DOHH2 (cell line): ENCODE measurements around the gene ALOX12.

Experiments
- H3F3A ChIP-seq: fragments of 200-600 bp; sonication (generic), shearing (Covaris generic); 2 replicates; pipeline ENCODE4 v1.6.0; 2016; ENCODE audit warnings: antibody characterized with exemption, mild to moderate bottlenecking; ENCODE audit not compliant: control insufficient read depth, insufficient read depth
- H3K27ac ChIP-seq: fragments of 200-600 bp; sonication (generic); 2 replicates; pipeline ENCODE4 v1.5.1; 2014; ENCODE audit warnings: low read depth, mild to moderate bottlenecking, low read length, moderate library complexity
- H3K27me3 ChIP-seq: fragments of 200-600 bp; sonication (generic); 2 replicates; pipeline ENCODE4 v1.6.1; 2014; ENCODE audit warnings: mild to moderate bottlenecking, low read length, mixed read lengths; ENCODE audit not compliant: control insufficient read depth
- H3K36me3 ChIP-seq: fragments of 200-600 bp; sonication (generic); 2 replicates; pipeline ENCODE4 v1.6.1; 2014; ENCODE audit warnings: mild to moderate bottlenecking, low read length, moderate library complexity, mixed read lengths; ENCODE audit not compliant: control insufficient read depth
- H3K4me1 ChIP-seq: fragments of 200-600 bp; sonication (generic); 2 replicates; pipeline ENCODE4 v1.6.1; 2014; ENCODE audit warnings: mild to moderate bottlenecking, low read length, mixed read lengths; ENCODE audit not compliant: control insufficient read depth
- H3K4me2 ChIP-seq: fragments of 200-600 bp; sonication (generic); 2 replicates; pipeline ENCODE4 v1.6.0; 2014; ENCODE audit warnings: mild to moderate bottlenecking, low read length, moderate library complexity
- H3K4me3 ChIP-seq: fragments of 200-600 bp; sonication (generic); 2 replicates; pipeline ENCODE4 v1.5.1; 2014; ENCODE audit warnings: mild to moderate bottlenecking, low read length, mixed read lengths
- H3K79me2 ChIP-seq: fragments of 200-600 bp; sonication (generic); 2 replicates; pipeline ENCODE4 v1.6.1; 2014; ENCODE audit warnings: mild to moderate bottlenecking, low read length, mixed read lengths; ENCODE audit not compliant: control insufficient read depth
- H3K9me2 ChIP-seq: fragments of 200-600 bp; sonication (generic); replicated peaks from 2 replicates; pipeline ENCODE4 v1.6.1; 2014; ENCODE audit warnings: mild to moderate bottlenecking, low read length, mixed read lengths; ENCODE audit not compliant: control insufficient read depth
- H3K9me3 ChIP-seq: fragments of 200-600 bp; sonication (generic); 2 replicates; pipeline ENCODE4 v1.6.1; 2014; ENCODE audit warnings: antibody characterized with exemption, low read length, mixed read lengths; ENCODE audit not compliant: control insufficient read depth, insufficient read depth
- H4K20me1 ChIP-seq: fragments of 200-600 bp; sonication (generic); 2 replicates; pipeline ENCODE4 v1.6.0; 2014; ENCODE audit warnings: low read depth, mild to moderate bottlenecking, antibody characterized with exemption, low read length, moderate library complexity; ENCODE audit not compliant: control insufficient read depth, insufficient read depth
- EZH2phosphoT487 ChIP-seq: fragments of 200-600 bp; sonication (generic); IDR thresholded peaks from 2 replicates; pipeline ENCODE4 v1.6.1; 2017; ENCODE audit warnings: borderline replicate concordance, mild to moderate bottlenecking, antibody characterized with exemption, low read length, moderate library complexity, mixed read lengths
- TF ChIP-seq, protein P1 (sequence below): fragments of 200-600 bp; sonication (generic); IDR thresholded peaks from one replicate; pipeline ENCODE4 v1.5.1; 2014; ENCODE audit warnings: antibody characterized with exemption, mild to moderate bottlenecking, low read depth, low read length; ENCODE audit not compliant: poor library complexity, severe bottlenecking

The ALOX12 gene

GRCh38 chr17:7005716-7006115 lies 9.9 kb downstream of the ALOX12 start:
- Histone ChIP-seq H3K9me3 (no peaks in the 10 kb centered on the region), H3K4me2 (no peak overlapping the region), H3F3A (peaks cover 4% of the 10 kb centered on the region), H3K4me1 (peaks cover 8% of the 10 kb centered on the region), H3K4me3 (no peak overlapping the region), H3K79me2 (peaks cover 34% of the 10 kb centered on the region), H3K9me2 (no peaks in the 10 kb centered on the region), H4K20me1 (peaks cover 5% of the 10 kb centered on the region; the same call in 1 of the 2 replicates), H3K36me3 (peaks cover 35% of the 10 kb centered on the region), H3K27me3 (no peaks in the 10 kb centered on the region), H3K27ac (no peak overlapping the region)
- TF ChIP-seq EZH2phosphoT487: no peak
- TF ChIP-seq, protein P1, sequence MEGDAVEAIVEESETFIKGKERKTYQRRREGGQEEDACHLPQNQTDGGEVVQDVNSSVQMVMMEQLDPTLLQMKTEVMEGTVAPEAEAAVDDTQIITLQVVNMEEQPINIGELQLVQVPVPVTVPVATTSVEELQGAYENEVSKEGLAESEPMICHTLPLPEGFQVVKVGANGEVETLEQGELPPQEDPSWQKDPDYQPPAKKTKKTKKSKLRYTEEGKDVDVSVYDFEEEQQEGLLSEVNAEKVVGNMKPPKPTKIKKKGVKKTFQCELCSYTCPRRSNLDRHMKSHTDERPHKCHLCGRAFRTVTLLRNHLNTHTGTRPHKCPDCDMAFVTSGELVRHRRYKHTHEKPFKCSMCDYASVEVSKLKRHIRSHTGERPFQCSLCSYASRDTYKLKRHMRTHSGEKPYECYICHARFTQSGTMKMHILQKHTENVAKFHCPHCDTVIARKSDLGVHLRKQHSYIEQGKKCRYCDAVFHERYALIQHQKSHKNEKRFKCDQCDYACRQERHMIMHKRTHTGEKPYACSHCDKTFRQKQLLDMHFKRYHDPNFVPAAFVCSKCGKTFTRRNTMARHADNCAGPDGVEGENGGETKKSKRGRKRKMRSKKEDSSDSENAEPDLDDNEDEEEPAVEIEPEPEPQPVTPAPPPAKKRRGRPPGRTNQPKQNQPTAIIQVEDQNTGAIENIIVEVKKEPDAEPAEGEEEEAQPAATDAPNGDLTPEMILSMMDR: no peak

- H3K4me2 ChIP-seq: no peak overlapping the region
- H3K27ac ChIP-seq: no peak overlapping the region
- no peaks in the 10 kb centered on the region for H3K9me3 ChIP-seq
- TF ChIP-seq, protein P1: no peak
- TF ChIP-seq EZH2phosphoT487: no peak
- no peaks in the 10 kb centered on the region for H3K27me3 ChIP-seq
- H4K20me1 ChIP-seq: peaks cover 5% of the 10 kb centered on the region; the same call in 1 of the 2 replicates
- no peak overlapping the region for H3K4me3 ChIP-seq
- peaks cover 4% of the 10 kb centered on the region for H3F3A ChIP-seq
- H3K36me3 ChIP-seq: peaks cover 23% of the 10 kb centered on the region
- H3K79me2 ChIP-seq: peaks cover 48% of the 10 kb centered on the region
- H3K4me1 ChIP-seq: peaks cover 17% of the 10 kb centered on the region
- no peaks in the 10 kb centered on the region for H3K9me2 ChIP-seq
These were observed 11.3 kb downstream of the ALOX12 start for GRCh38 chr17:7007143-7007542.

- Histone ChIP-seq H3F3A (peaks cover 11% of the 10 kb centered on the region), H3K9me3 (no peaks in the 10 kb centered on the region), H3K9me2 (no peaks in the 10 kb centered on the region), H4K20me1 (no peaks in the 10 kb centered on the region), H3K27ac (no peak overlapping the region), H3K4me3 (peak overlapping the region; percentile 82; the same call in 1 of the 2 replicates), H3K36me3 (peaks cover 22% of the 10 kb centered on the region), H3K4me2 (peak overlapping the region; percentile 84), H3K27me3 (no peaks in the 10 kb centered on the region), H3K79me2 (peaks cover 62% of the 10 kb centered on the region), H3K4me1 (peaks cover 20% of the 10 kb centered on the region)
- TF ChIP-seq, protein P1: no peak
- TF ChIP-seq EZH2phosphoT487: no peak
These were observed 14.7 kb downstream of the ALOX12 start for GRCh38 chr17:7010523-7010922.
